ENCODE data around the gene SERPINE3.

The SERPINE3 gene

DNA sequence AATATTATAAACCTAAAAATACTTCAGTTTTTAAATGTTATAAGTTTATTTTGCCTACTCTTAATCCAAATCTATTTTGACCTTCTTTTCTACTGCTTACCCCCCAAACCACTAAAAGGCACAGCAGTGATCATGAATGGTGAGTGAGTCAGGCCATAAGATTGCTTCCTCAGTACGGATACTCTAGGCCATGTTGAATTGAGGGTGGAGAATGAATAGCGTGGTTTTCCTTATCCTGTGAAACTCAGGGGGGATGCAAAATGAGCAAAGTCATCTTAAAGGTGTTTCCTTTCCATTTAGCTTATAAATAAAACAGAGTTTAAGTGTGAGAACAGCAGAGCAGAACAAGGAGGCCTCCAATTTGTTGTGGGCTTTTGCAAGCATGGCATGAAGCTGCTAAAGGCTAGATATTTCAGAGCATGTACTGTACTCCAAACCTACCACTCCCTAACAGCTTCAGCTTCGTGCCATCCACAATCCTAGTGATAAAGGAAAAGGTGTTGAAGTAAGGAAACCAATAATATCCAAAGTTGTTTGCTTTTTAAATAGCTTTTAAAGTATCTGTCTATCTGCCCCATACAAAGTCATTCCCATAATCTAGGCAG, 25.0 kb downstream of the SERPINE3 start:
- no peak for DNase-seq

- DNase-seq: no peak
Measured at GRCh38 chr13:51370116-51370515, 30.6 kb downstream of the SERPINE3 start.

DNA sequence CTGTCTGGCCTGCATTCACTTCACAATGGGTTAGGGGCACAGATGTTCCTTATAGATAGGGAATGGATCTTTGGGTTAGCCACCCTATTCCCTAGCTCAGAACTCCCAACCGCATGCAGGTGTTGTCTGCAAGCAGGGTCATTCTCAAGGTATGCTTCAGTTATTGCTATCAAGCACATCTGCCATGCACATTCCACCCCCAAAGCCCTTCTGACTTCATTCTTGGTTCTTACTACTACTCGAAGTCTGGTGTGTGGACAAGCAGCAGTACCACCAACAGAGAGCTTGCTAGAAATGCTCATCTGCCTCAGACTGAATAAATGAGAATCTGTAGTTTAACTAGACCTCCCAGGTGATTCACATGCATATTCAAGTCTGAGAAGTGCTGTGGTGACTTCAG, 31.3 kb downstream of the SERPINE3 start:
- DNase-seq: no peak

- DNase-seq: no peak
Measured at GRCh38 chr13:51371768-51372399, 32.4 kb downstream of the SERPINE3 start.

DNA sequence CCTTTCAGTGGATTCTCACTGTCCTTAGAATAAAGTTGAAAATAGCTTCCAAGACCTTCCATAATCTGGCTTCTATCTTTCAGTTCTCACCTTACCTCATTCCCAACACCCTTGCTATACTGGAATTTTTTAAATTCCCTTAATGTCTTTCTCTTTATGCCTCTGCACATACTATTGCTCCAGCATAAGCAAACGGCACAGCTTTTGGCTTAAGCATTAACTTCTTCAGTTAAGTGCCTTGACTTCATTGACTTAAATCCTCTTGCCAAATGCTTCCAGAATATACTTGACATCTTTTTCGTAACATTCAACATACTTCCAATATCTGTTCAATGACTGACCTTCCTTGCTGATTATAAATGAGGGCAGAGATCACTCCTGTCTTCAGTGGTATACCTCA, 34.0 kb downstream of the SERPINE3 start:
- DNase-seq: no peak

DNA sequence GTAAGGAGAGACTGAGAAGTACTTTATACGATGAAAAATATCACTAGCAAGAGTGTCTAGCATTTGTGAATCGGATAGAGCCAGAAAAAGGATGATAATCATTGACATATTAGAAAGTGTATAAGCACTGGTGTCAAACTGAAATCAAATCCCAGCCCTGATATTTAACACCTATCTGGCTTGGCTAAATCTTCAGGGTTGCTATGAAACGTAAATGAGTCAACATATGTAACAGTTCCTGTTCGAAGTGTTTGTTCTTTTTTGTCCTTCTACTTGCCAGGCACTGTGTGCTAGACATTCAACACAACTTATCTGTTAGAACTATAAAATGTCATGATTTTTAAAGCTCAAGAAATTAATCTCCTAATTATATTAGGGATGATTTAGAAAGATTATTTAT, 40.8 kb downstream of the SERPINE3 start:
- DNase-seq: no peak

- no peak for DNase-seq
Measured at GRCh38 chr13:51385114-51385513, 45.6 kb downstream of the SERPINE3 start.

- DNase-seq: no peak
Measured at GRCh38 chr13:51394724-51395123, 55.2 kb downstream of the SERPINE3 start.

DNA sequence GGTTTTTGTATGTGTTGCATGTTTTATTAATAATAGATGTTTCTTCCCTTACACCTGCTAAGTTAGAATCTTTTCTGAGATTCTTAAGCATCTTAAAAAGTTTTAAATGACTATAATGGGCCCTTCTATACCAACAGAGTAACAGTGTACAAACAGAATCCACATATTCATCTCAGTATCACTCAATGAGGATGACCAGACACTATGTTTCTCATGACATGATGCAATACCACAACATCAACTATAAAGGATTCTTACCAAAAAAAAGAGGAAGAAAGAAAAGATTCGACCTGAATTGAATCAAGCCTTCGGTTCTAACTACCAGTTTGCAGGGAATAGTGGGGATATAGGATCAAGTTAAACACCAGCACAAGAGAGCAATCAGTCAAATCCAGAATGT, 56.9 kb downstream of the SERPINE3 start:
- no peak for DNase-seq

DNA sequence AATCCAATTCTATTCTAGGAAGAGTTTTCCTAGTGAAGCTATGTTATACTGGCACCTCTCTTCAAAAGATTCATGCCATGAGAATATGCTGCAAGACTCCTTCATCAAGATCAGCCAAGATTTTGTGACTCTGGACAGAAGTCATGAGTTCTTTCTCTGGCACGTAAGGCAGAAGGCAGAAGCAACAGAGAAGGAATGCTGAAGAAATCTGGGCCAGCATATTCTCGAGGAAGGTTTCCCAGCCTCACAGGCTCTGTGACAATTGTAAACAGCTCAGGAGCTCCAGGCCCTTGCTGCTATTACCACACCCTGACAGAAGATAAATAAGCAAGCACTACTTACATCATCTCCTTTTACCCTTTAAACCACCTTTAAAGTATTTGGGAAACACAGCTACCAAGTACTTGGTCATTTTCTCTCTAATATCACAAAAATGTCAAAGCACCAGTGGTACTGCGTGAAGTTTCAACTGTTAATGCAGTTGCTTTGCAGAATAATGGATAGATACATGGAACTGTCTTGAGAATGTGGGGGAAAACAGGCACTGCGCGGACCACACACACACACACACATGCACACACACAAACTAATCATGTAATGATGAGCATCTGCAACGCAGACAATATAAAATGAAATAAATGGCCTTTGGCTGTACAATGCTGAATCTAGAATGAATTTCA, 57.9 kb downstream of the SERPINE3 start:
- no peak for DNase-seq

DNA sequence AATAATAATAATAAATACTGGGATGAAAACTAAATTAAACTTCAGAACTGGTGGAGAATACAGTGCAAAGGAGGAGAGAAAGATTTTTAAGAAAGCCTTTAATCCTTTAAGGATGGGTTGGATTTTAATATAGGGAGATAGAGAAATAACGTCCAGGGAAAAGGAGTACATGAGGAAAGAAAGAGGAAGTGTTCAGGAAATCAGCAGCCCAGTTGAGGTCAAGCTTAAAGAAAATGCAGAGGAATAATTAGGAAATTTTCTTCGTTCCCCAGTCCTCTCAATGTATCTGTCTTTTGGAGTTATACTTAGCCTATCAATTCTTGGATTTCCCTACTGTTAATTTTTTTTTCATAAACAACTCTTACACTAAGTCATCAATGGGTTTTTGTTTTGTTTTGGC, 65.7 kb downstream of the SERPINE3 start:
- no peak for DNase-seq

- no peak for DNase-seq
Measured at GRCh38 chr13:51412431-51412830, 72.9 kb downstream of the SERPINE3 start.

Data from cortex of kidney (tissue), 1 donor.